GM19463 (cell line): Measurements from ENCODE around the gene PIBF1.
"Not testable (repeated sequence)": the region's sequence is repeated elsewhere in the genome, so short reads cannot be mapped to it uniquely, and the experiment has no call there.

ENCODE experiments used
- ATAC-seq: cut with Tn5 transposase; IDR thresholded peaks from one replicate; pipeline ENCODE4 v1.9.1; 2021; ENCODE audit warnings: mild to moderate bottlenecking, moderate library complexity; ENCODE audit not compliant: unreplicated experiment

The PIBF1 gene

GRCh38 chr13:73001971-73002370 lies 220.0 kb downstream of the PIBF1 start:
- ATAC-seq: no peak

GRCh38 chr13:73011751-73012150 lies 229.8 kb downstream of the PIBF1 start:
- ATAC-seq: no peak

GRCh38 chr13:73015805-73016204 lies 233.9 kb downstream of the PIBF1 start:
- ATAC-seq: no peak

GRCh38 chr13:73018336-73018735 lies 236.4 kb downstream of the PIBF1 start:
- ATAC-seq: no peak

- peak; percentile 52 for ATAC-seq
These were observed 243.5 kb downstream of the PIBF1 start for GRCh38 chr13:73025217-73026012.

GRCh38 chr13:73034901-73035300 lies 253.0 kb downstream of the PIBF1 start:
- no peak for ATAC-seq

GRCh38 chr13:73035660-73036059 lies 253.7 kb downstream of the PIBF1 start:
- ATAC-seq: no peak

- no peak for ATAC-seq
These were observed 254.6 kb downstream of the PIBF1 start for GRCh38 chr13:73036566-73036965.

GRCh38 chr13:73038064-73038463 lies 256.1 kb downstream of the PIBF1 start:
- ATAC-seq: no peak

GRCh38 chr13:73039201-73040108 lies 257.5 kb downstream of the PIBF1 start:
- ATAC-seq: no peak

- ATAC-seq: no peak
These were observed 258.6 kb downstream of the PIBF1 start for GRCh38 chr13:73040484-73040883.

GRCh38 chr13:73040968-73041596 lies 259.1 kb downstream of the PIBF1 start:
- no peak for ATAC-seq

GRCh38 chr13:73045031-73045430 lies 263.1 kb downstream of the PIBF1 start:
- ATAC-seq: no peak

- not testable (repeated sequence) for ATAC-seq
These were observed 266.7 kb downstream of the PIBF1 start for GRCh38 chr13:73048615-73049014.

GRCh38 chr13:73054712-73055111 lies 272.8 kb downstream of the PIBF1 start:
- no peak for ATAC-seq

- no peak for ATAC-seq
These were observed 274.1 kb downstream of the PIBF1 start for GRCh38 chr13:73055813-73056564.

GRCh38 chr13:73056565-73056962 lies 274.6 kb downstream of the PIBF1 start:
- ATAC-seq: no peak

GRCh38 chr13:73057284-73058063 lies 275.5 kb downstream of the PIBF1 start:
- ATAC-seq: no peak

GRCh38 chr13:73058064-73058313 lies 276.1 kb downstream of the PIBF1 start:
- no peak for ATAC-seq

GRCh38 chr13:73058432-73058735 lies 276.5 kb downstream of the PIBF1 start:
- ATAC-seq: peak; percentile 7
